DMS53 (cell line): ENCODE data around the gene OR51A2.
A peak's percentile ranks its signal among the peaks of the same experiment; 100 is the strongest.
"Not testable (repeated sequence)": the region's sequence is repeated elsewhere in the genome, so short reads cannot be mapped to it uniquely, and the experiment has no call there.

ENCODE experiments used
- DNase-seq: peaks from one replicate; lab custom pipeline; 2025; lab: John Stamatoyannopoulos, UW

OR51A2 gene, protein sequence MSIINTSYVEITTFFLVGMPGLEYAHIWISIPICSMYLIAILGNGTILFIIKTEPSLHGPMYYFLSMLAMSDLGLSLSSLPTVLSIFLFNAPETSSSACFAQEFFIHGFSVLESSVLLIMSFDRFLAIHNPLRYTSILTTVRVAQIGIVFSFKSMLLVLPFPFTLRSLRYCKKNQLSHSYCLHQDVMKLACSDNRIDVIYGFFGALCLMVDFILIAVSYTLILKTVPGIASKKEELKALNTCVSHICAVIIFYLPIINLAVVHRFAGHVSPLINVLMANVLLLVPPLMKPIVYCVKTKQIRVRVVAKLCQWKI

DNA sequence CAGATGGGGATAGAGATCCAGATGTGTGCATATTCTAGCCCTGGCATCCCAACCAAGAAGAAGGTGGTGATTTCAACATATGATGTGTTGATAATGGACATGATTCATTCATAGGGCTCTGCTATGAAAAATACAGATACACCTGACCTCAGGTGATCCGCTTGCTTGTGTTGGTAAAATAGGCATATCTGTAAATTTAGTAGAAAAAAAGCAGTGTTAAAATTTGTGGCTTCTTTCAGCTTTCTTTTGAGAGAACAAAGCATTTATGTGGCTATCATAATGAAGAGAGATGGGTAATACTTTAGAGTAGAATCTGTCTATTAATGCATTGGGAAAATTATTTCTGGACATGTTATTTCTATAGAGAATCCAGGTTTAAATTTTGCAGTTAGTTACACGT is at the start of gene OR51A2:
OR51A2 (minus strand) TSS at position 101 of the 400 bp plus-strand sequence; CDS start at position 101, 0 bp downstream.
- DNase-seq, result not testable (repeated sequence)

- DNase-seq, result peak; percentile 90
Observed at GRCh38 chr11:5004424-5005274, 49.1 kb upstream of the OR51A2 start.

GRCh38 chr11:4994551-4994950 is 39.0 kb upstream of the OR51A2 start, which contains the start of gene OR51L1:
TSS of gene OR51L1 (plus strand) at chr11:4994851. CDS start at chr11:4998983, 4,132 bp downstream.
- DNase-seq, result no peak

DNA sequence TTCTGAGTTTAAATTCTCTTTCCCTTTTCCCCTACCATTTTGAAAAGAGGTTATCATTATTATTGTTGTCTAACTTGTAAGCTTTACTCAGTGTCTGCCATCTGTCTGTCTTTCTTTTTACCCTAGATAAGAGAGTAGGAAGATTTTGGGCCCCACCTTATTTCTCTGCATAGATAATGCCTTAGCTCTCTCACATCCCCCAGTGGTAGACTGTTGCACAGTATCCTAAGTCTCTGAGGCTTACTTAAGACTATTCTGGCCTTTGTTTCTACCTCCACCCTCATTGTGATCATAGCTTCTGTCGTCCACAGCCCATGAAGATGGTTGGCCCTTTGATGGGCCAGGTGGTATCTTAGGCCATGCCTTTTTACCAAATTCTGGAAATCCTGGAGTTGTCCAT is 35.5 kb upstream of the OR51A2 start:
- peak; percentile 52 for DNase-seq

DNA sequence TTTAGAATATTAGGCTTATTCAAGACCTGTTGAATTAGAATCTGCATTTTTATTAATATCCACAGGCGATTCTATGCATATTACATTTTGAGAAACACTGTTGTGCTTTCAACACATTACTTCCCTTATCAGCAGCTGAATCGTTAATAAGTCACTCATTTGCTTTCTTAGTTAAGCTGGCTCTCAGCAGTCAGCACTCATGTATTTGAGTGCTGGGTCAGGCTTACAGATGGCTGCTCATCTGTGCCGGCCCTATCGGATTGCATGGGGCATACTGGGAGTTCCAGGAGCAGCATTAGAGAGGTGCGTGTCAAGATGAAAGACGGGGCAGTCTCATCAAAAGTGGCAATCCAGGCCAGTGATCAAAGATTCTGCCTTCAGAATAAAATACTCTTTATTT is 28.3 kb upstream of the OR51A2 start:
- DNase-seq, result peak; percentile 90

GRCh38 chr11:4982678-4983077 is 27.2 kb upstream of the OR51A2 start:
- peak; percentile 13 for DNase-seq

DNA sequence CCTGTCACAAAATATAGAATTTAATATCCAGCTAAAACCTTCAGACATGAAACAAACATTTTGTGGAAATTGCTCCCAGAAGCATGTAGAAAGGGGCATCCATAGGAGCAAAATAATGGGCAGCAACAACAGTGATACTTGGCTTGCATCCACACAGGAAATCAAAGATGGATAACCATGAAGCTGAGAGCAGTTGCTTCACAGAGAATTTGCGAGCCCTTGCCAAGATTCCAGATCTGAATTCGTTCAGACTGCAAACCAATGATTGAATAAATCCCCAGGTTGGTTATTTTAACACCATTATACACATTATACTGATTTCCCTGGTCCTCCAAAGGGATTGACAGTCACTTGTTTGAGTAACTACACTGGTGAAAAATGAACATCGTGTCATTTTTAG is 23.5 kb upstream of the OR51A2 start:
- DNase-seq, result no peak

DNA sequence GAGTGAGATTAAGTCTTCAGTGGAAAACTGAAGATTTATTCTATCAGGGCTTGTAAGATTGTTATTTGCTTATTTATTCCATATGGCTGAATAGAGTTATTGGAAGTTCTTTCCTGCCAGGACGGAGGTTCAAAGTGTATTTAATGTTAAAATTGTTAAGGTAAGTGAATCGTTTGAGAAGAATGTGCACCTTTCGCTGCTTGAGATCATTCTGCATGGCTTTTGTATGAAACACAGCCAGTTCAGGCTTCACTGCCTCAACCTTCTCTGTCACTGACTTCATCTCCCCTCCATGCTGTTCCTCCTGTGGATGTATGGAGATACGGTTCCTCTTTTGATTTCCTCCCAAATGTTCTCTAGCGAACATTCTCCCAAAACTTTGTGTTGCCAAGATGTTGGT is 19.9 kb upstream of the OR51A2 start:
- DNase-seq, result no peak

DNA sequence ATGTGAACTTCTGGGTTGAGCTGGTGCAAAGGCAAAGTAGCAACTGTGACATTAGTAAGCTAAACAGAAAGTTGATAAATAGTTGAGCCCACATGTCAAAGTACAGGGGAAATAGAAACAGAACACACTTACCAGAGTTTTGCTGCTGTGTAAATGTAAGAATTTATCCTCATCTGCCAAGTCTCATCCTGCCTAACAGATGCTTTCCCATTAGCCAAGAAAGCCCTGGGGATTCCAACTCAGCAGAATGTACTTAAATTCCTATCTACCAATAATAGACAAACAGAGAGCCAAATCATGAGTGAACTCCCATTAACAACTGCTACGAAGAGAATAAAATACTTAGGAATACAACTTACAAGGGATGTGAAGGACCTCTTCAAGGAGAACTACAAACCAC is 7.3 kb upstream of the OR51A2 start:
- no peak for DNase-seq

- DNase-seq, result peak; percentile 59
Observed at GRCh38 chr11:4960877-4961276, 5.4 kb upstream of the OR51A2 start.

DNA sequence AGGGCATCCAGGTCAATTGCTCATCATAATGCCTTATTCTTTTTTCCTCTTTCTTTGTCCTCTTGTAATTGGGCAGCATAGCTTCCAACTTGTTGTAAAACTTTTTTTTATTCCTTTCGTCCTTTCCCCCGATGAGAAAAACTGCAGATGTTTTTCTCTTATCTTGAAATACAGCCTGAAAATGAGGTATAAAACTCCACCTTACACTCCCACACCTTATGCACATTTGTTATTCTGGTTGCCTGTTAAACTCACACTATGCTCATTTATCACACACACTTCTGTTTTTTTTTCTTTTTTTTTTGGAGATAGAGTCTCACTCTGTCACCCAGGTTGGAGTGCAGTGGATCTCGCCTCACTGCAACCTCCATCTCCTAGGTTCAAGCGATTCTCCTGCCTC is 1.9 kb upstream of the OR51A2 start:
- DNase-seq, result no peak

GRCh38 chr11:4947505-4947904 is 8.0 kb downstream of the OR51A2 start, which contains the start of gene OR51A4:
TSS of gene OR51A4 (minus strand) at chr11:4947605. CDS start at chr11:4947100, 505 bp downstream.
- DNase-seq, result no peak

GRCh38 chr11:4936745-4937144 is 18.8 kb downstream of the OR51A2 start:
- no peak for DNase-seq

DNA sequence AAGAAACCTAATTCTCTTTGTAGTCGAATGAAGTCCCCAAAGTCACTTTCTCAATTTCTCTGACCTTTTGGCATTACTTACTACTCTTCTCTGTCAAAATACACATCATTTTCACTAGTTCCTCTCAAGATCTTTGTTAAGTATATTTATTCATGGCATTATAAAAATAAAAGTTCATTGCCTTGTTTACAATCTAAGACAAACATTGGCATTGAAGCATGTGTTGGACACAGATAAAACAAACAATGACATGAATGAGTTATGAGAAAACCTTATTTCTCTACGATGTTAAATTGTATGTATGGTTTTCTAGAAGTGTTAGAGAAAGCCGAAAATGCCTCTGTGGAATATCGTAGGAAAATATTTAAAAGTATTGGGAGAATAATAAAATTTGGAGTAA is 22.8 kb downstream of the OR51A2 start:
- DNase-seq, result no peak

- DNase-seq, result peak; percentile 30
Observed at GRCh38 chr11:4926608-4927007, 28.9 kb downstream of the OR51A2 start.

- no peak for DNase-seq
Observed at GRCh38 chr11:4924239-4924638, 31.3 kb downstream of the OR51A2 start, which contains the start of gene OR51G1. TSS of gene OR51G1 (minus strand) at chr11:4924339. CDS start at chr11:4924339, 0 bp downstream.

GRCh38 chr11:4922304-4922703 is 33.2 kb downstream of the OR51A2 start:
- peak; percentile 46 for DNase-seq

GRCh38 chr11:4921796-4922195 is 33.7 kb downstream of the OR51A2 start:
- peak; percentile 88 for DNase-seq

- DNase-seq, result no peak
Observed at GRCh38 chr11:4919250-4919649, 36.3 kb downstream of the OR51A2 start, which contains the start of gene OR51G2. TSS of gene OR51G2 (minus strand) at chr11:4919350. CDS start at chr11:4915663, 3,687 bp downstream.

- peak; percentile 79 for DNase-seq
Observed at GRCh38 chr11:4916581-4916980, 38.9 kb downstream of the OR51A2 start.
